Activated T-helper 1 cell treated with anti-CD3 and anti-CD28 coated beads, Interleukin-2, amount 50 U/mL, for 16 hours (primary cell): Measurements from ENCODE around the gene TEX12.
"Not testable (repeated sequence)": the region's sequence is repeated elsewhere in the genome, so short reads cannot be mapped to it uniquely, and the experiment has no call there.

Experiments
- DNase-seq, 2 donors: peaks; one replicate each; pipeline ENCODE4 v3.0.0-alpha.2; 2020; ENCODE audit warnings: low read depth in 1 of 2, low spot score in 1 of 2

The TEX12 gene

DNA sequence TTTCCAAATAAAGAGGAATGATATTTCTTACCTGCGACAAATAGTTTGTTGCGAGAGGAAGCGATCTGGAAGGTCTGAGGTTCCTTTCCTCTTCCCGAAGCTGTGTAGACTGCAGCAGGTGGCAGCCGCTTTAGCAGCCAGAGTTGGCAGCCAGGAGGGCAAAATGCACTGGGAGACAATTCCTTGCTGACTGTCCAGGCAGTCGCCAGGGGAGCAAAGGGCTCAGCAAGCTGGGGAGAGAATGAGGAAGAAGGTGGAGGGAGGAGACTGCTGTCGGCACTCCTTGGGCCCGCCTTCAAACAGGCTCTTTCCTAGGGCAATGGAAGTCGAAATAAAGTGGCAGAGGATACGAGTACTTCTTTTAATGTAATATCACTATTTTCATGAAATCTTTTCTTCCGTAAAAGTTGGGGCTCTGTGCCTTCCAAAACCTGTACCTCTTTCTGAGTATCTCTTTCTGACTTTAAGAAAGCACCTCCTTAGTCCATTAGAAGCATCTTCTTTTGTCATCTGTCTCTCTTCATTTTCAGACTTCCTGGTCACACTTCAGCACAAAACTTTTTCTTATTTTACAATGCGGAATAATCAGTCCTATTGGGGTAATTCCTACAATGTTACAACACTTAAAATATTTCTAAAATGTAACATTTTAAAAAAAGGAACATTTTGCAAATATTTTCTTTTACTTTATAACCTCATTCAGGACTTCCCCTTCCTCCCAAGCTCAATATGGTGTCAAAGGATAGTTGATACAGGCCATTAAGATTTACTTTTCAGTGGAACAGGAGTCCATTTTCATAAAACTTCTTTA lies 3.1 kb upstream of the TEX12 start, which contains the start of gene IL18:
IL18 (minus strand) TSS at position 220 of the 811 bp plus-strand sequence. CDS start 9,041 bp downstream, outside the sequence.
- no peak for DNase-seq

DNA sequence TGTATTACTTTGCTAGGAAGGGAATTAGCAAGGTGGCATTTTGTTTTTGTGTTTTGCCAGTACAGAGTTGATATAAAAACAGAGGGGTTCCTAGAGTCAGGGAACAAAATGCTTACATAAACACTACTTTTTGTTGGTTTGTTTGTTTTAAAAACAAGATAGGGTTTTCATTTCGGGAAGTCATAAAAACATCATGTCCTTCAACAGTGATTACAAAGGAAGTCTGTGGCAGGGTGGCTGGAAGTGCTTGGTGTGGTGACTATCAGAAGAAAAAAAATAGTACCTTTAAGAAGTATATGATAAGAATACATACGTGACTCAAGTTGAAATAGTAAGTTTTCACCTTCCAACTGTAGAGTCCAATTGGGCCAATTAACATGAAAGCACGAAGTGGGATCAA lies 2.1 kb upstream of the TEX12 start:
- DNase-seq: no peak

- no peak for DNase-seq
These were observed 610 bp upstream of the TEX12 start for GRCh38 chr11:112166562-112166961.

DNA sequence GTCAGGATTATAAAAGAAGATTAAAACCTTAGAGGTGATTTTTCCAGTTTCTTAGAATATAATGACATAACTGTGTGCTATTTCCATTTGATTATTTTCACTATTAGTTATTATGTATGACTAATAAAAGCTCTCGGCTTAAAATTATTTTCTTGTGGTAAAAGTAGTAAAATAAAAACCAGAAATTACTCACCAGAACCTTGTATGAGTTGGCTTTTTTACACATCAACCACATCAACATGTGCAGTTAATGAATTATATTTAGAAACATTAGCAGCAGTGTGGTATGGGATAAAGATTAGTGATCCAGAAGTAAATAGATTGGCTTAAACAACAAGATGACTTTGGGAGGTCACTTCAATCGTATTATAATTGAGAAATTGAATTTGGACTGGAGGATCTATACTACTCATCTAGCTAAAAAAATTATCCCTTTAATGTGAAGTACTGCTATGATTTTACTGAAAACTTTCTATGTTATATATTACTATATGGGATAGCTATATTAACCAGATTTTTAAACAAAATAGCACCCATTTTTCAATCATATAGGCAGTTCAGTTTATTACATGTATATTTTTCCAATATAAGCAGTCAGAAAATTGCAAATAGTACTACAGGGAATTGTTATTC lies 5.3 kb downstream of the TEX12 start:
- no peak for DNase-seq

- no peak for DNase-seq
These were observed 6.0 kb downstream of the TEX12 start for GRCh38 chr11:112173152-112173551.

DNA sequence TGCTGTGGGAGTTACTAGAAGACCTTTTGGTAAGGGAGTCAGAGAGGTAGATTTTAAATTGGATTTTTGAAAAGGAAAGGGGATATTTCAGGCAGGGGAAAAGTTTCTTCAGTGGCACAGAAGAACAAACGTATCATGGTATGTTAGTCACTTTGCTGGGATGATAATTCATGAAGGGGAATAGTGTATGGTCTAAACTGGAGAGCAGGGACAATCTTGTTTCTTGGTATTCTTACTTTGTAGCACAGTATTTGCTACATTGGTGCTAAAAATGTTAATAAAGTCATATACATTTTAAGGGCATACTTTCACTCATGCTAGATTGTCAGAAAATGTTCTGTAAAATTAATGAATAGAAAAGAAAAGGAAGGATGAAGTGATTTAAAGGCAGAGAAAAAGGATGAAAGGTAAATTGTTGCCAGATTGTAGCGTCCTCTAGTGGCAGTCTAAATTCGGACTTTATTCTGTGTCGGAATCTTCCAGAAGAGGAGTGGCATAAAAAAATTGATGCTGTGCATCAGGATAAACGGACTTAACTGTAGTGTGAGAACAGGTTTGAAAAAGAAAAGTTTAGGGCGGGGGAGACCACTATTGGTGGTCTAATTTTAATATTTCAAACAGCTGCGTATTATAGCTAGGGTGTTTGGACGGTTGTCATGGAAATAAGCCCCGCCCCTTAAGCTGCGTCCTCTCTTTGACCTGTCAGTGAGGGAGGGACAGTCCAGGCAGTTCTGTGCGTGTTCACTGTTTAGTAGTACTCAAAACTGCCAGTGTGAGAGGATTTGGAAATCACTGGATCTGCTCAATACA lies 7.8 kb downstream of the TEX12 start, which contains the start of gene BCO2:
BCO2 (plus strand) TSS at position 724 of the 810 bp plus-strand sequence. CDS start 90 bp downstream, outside the sequence.
- DNase-seq: no peak

DNA sequence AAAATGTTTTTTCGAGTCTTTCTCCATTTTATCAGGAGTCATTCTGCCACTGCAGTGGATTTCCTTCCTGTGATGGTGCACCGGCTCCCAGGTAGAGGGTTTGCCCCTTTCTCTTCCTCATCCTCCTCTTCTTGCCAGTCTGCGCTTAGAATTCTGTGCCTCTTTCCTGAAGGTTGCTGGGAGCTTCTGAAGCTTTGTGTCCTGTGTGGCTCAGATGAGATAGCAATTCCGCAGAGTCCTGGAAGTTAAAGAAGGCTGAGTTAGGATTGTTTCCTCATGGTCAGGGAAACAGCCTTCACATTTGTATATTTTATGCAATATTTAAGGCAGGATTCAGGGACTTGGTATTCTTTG lies 8.4 kb downstream of the TEX12 start:
- no peak for DNase-seq

DNA sequence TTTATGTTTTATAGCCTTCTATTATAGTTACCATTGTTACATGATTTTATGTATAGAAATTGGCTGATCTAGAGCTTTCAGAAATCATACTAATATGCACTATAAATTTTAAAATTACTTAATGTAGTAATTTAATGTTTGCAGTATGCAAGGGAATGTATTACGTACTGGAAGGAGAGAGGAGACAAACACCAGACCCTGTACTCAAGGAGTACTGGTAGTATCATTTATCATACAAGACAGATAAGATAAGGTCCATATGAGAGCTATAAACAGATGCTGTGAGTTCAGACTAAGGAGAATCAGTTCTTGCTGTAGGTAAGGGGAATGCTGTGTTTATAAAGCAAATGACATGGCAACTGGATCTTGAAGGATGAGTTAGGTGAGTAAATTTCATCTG lies 8.9 kb downstream of the TEX12 start:
- DNase-seq: no peak

- DNase-seq: no peak
These were observed 10.4 kb downstream of the TEX12 start for GRCh38 chr11:112177589-112177988.

GRCh38 chr11:112178428-112178827 lies 11.3 kb downstream of the TEX12 start:
- no peak for DNase-seq

DNA sequence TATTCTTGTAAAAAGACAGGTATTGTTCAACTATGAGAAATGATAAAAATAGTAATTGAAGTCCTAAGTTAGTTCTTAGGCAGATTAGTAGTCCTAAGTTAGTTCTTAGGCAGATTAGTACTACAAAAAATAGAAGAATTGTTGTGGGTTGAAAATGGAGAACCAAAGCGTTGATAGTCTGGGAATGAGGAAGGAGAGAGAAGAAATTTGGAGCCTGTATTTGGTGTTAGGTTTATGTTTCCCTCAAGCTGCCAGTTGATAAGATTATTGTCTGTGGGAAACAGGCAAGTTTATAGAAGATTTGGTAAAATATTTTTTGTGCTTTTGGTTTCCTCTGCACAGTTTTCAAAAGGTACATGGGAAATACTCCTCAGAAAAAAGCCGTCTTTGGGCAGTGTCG lies 11.8 kb downstream of the TEX12 start:
- no peak for DNase-seq

DNA sequence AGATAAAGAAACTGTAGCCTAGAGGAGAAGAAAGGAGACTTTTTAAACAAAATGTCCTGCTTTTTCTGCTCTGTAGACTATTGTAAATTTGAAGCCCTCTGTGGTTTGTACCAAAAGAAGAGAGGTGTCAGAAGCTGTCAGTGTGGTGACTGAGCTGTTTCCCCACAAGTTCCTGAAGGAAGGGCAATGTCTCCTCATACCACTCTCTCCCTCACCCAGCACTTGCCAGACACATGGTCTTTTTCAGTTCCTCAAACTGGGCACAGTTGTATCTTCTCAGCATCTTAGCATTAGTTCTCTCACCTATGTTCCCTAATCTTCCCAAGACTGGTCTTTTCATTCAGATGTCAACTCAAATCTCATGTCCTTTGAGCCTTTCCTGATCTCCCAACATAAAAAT lies 12.4 kb downstream of the TEX12 start:
- no peak for DNase-seq

- DNase-seq: no peak
These were observed 15.7 kb downstream of the TEX12 start for GRCh38 chr11:112182867-112183266.

- no peak for DNase-seq
These were observed 18.7 kb downstream of the TEX12 start for GRCh38 chr11:112185883-112186282.

DNA sequence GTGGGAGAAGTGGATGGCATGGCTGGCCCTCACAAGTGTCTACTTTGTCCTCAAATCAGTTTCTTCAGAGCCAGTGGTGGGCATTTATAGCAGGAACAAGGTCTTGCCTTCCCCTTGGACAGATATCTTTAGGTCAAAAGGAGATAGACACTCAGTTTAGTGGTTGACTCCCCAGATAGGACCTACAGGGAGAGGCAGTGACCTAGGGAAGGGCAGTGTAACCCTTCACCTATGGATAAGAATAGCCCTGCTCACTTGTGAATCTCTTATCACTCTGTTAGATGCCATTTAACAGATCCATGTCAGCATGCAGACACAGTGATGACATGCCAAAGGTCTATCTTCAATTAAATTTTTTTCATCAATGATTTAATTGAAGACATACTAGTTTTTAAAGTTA lies 19.1 kb downstream of the TEX12 start:
- no peak for DNase-seq

GRCh38 chr11:112195113-112195512 lies 27.9 kb downstream of the TEX12 start:
- not testable (repeated sequence) for DNase-seq

DNA sequence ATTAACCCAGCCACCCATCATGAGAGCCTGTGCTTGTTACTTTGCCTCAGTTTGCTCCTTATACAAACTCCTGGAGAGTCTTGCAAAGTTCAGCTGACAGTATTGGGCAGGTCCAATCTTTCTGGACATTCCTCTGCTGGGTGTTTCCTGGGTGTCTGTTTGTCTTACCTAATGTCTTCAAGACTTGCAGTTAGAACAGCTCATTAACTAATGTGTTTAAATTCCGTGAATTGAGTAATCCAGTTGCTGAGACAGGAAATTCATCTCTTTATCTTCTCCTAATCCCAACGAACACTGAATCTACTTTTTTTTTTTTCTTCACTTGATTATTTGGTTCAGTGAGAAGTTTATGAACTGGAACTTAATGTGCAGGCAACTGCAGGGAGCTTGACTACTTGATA lies 28.8 kb downstream of the TEX12 start:
- DNase-seq: no peak

GRCh38 chr11:112196519-112197087 lies 29.4 kb downstream of the TEX12 start:
- DNase-seq: no peak

GRCh38 chr11:112199101-112199500 lies 31.9 kb downstream of the TEX12 start:
- not testable (repeated sequence) for DNase-seq

- no peak for DNase-seq
These were observed 33.1 kb downstream of the TEX12 start for GRCh38 chr11:112200252-112200651.

DNA sequence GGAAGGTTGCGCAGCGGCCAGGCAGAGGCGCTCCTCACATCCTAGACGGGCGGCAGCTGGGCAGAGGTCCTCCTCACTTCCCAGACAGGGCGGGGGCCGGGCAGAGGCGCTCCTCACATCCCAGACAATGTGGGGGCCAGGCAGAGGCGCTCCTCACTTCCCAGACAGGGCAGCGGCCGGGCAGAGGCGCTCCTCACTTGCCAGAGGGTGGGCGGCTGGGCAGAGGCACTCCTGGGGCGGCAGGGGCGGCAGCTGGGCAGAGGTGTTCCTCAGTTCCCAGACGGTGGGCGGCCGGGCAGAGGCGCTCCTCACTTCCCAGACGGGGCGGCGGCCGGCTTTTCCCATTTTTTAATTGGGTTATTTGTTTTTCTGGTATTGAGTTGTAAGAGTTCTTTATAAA lies 38.9 kb downstream of the TEX12 start:
- DNase-seq: no peak
